Nucleus accumbens (tissue), 56 donors: ENCODE data around the gene FOXL3.

ENCODE experiments used
- DNase-seq, 56 donors: peaks; one replicate each; lab custom pipeline; 2025; lab: John Stamatoyannopoulos, UW

The FOXL3 gene

DNA sequence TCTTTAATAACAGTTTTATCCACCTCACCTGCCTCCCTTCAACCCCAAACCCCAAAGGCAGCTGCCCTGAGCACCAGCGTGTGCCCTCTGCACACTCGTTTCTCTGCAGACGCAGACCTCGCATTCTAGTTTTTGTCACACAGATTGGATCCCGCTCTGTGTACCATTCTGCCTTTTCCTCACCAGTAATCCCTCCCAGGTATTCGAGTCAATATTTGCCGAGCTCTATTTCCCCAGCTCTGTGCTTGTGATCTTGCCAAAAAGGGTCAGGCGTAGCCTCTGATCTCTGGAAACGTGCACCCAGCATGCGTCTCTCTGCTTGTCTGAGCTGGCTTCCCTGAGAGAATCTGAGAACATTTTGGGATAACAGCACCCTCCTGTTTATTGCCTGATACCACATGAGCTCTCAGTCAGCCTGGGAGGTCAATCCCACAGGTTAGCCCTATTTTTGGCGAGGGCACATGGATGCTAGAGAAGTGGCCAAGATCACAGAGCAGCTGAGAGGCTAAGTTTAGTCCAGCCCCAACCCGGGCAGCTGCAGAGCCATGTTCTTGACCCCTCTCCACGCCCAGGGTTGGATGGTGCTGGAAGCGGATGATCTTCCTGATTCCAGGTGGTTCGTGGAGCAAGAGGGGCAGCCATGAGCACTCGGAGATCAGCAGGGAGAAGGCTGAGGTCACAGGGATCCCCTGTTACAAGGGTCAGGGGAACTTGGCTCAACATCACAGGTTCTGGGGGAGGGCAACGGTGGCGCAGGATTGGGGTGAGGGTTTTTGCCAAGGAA lies 29.1 kb downstream of the FOXL3 start:
- no peak for DNase-seq

DNA sequence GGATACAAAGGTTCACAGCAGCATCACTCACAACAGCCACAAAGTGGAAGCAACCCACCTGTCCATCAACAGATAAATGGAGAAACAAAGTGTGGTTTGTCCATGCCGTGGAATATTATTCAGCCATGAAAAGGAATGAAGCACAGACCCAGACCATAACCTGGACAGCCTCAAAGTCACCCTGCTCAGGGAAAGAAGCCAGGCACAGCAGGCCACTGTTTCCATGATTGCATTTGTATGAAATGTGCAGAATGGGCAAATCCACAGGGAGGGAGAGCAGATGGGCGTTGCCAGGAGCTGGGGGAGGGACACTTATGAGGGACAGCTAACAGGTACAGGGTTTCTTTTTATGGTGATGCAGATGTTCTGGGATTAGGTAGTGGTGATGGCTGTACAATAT lies 30.3 kb downstream of the FOXL3 start:
- no peak for DNase-seq

DNA sequence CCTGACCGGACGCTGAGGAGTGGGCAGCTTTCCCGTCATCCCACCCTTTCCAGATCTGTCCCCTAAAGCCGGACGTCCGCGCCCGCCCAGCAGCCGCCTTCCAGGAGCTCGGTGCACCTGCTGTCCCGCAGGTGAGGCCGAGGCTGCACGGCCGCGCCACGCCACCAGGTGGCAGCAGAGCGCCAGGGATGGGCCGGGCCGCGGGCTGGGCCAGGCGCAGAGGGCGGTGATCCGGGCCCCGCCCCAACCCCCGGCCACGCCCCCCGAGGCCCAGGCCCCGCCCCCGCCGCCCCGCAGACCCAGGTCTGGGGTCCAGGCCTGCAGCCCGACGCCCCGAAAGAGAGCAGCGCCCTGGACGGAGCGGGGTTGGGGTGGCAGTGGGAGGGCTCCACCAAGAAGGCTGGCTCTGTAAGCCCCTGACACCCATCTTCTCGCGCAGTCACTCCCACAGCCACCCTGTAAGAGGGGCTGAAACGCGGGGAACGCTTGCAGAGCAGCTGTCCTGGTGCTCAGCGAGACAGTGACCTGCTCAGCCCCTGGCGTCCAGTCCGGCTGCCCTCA lies 32.2 kb downstream of the FOXL3 start:
- DNase-seq, result peak in 47 of 56 donors; percentile 5 to 83 (median 45)

- no peak for DNase-seq
Measured at GRCh38 chr7:322708-323111, 32.7 kb downstream of the FOXL3 start.

DNA sequence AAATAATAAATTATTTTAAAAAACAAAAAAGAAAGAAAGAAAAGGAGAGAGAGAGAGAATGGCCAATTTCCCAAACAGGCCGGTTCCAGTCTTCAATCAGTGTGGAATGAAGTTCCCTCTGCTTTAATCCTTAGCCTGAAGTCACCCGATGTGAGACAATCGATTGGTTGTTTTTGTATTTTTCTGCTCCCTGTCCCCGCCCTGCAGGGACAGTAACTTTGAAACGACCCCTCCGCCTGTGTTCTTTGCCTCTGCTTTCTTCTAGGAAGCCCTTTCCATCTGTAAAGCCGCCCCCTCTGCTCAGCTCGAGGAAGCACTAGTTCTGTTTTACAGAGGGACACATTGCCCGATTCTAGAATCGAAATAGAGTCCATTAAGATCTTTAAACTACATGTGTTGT lies 33.4 kb downstream of the FOXL3 start:
- DNase-seq, result no peak

GRCh38 chr7:324011-324410 lies 34.0 kb downstream of the FOXL3 start:
- DNase-seq, result no peak

- no peak for DNase-seq
Measured at GRCh38 chr7:325051-325798, 35.3 kb downstream of the FOXL3 start.

DNA sequence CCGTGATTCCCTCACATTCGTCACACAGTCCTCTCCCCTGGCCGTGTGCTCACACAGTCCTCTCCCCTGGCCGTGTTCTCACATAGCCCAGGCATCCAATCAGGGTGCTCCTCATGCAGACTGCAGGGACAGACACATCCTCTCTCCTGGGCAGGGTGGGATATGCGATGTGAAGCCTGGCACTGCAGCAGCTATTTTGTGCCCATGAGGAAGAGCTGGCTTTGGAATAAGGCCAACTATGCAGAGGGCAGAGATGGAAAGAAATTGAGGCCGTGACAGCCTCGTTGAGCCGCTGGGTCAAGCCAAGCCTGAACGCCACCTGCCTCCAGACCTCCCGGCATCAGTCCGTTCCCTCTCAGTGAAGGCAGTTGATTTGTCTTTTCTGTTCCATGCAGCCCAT lies 35.8 kb downstream of the FOXL3 start:
- no peak for DNase-seq

DNA sequence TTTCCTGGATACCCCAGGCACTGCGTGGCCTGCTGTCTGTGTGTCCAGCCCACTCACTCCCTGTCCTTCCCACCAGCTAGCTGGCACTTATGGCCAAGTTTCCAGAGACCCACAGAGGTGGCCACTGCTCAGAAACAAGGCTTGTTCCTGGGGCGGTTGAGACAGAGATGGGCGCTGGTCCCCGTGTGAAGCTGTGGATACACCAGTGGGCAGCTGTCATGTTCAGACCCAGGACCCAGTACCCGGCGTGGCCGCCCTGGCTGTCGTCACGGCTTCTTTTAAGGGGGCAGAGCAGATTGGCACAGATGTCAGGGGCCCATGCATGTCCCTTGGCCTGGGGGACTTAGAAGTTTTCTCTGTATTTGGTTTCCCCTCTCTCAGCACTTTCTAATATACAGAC lies 36.3 kb downstream of the FOXL3 start:
- no peak for DNase-seq

DNA sequence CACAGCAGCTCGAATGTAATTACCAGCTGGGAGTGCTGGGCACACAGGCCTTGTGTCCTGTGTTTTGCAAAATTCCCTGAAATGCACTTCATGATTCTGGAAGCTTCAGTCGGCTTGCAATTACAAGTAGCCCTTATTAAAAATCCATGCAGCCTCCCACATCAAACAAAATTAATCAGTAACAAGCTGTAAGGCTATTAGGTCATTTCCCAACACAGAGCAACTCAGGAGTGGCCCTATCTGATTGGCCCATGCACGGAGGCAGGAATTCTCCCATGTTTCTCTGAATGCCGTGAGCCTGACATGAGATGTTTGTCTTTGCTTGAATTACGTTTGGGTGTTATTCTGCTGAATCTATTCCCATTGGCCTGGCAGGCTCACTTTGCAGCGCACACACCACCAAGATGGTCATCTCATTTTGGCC lies 36.9 kb downstream of the FOXL3 start:
- no peak for DNase-seq

DNA sequence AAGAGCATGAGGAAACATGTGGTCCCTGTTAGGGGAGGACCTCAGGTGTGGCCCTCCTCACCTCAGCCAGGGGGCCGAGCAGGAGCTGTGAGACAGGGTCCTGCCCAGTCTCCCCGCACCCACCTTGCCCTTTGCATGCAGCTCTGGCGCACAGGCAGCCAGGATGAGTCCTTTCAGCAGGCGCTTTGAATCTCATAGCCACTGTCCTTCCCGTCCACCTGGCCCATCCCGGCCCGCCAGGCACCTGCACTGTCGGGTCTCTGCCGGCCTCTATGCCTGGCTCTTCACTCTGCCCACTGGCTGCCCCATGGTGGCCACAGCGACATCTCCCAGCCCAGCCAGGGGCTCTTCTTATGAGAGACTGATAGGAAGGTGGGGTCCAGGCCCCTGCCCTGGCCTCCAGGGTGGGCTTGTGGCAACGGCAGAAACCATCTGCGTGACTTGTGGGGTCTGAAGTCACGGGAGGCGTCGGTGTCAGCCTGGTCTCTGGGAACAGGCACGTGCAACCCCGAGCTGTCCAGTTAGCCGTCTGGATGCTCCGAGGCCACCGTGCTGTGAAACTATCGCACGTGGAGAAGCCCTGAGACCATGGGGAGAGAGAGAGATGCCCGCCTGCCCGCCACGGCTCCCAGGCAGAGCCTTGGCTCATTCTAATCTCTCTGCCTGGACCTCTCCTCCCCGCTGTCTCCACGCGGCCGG lies 37.4 kb downstream of the FOXL3 start:
- DNase-seq, result no peak

DNA sequence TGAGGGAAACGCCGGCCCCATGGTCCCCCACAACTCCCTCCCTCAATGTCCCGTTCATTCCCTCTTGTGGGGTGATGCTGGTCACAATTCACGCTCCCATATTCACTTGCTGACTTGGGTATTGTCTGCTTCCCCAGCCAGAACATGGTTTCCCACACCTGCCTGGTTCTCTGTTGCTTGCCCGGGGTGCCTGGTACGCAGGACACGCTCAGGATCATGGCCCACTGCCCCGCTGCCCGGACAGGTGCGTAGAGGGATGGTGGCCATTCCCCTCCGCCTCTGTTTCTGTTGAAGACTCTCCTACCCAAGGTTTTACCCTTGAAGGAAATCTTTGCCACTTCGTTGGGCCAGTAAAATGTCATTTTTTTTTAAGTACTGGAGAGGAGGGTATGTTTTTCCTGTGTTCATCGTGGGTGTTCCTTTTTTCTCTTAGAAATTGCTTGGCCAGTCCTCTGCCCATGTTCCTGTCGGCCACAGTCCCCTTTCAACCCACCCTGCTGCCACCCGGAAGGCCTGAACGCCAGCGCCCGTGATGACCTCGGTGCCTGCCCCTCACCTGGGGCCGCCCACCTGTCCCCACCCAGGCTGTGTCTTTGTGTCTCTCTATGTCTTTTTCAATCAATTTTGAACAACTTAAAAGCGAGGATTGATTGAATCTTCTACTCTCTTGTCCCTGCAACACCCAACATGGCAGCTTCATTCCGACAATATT lies 38.2 kb downstream of the FOXL3 start:
- no peak for DNase-seq

DNA sequence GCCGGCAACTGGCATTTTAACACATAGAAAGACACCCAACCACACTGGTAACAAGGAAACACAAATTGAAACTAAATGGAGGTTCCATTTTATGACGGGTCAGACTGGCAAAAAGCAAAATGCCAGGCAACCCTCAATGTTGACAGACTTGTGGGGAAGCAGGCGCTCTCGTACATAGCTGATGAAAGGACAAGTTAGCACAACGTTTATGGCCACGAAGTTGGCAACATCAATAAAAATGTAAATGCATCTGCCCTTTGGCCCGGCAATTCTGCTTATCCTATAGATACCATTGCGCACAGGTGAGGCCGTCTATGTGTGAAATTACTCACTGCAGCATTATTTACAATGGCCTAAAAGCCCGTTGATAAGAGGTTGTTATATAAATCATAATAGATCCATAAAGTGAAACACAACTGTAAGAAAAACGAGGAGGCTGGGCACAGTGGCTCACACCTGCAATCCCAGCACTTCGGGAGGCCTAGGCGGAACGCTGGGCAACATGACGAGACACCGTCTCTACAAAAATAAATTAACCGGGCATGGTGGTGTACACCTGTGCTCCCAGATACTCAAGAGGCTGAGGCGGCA lies 39.8 kb downstream of the FOXL3 start:
- DNase-seq, result no peak

- peak in 2 of 56 donors; percentile 15 to 22 for DNase-seq
Measured at GRCh38 chr7:330511-331230, 40.7 kb downstream of the FOXL3 start.

DNA sequence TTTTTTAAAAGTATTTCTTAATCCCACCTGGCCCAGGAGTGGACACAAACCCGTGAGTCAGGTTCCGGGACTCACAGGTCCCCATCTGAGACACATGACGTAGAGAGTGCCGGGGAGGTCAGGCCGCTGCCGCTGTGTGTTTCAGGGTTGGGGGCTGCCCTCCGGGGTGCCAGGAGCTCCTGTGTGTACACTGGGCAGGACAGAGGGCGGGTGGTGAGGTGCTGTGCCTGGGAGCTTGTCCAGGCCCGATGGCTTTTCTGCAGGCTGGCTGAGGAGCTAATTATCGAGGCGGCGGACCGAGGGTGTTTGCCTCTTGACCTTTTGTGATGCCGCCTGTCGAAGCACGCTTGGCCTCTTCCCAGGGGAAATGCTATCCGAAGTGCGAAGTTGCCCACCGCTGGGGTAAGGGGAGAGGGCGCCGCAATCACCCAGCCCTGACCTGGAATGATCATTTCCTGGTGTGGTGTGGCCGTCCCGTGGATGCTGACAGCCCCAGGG lies 42.1 kb downstream of the FOXL3 start:
- no peak for DNase-seq

DNA sequence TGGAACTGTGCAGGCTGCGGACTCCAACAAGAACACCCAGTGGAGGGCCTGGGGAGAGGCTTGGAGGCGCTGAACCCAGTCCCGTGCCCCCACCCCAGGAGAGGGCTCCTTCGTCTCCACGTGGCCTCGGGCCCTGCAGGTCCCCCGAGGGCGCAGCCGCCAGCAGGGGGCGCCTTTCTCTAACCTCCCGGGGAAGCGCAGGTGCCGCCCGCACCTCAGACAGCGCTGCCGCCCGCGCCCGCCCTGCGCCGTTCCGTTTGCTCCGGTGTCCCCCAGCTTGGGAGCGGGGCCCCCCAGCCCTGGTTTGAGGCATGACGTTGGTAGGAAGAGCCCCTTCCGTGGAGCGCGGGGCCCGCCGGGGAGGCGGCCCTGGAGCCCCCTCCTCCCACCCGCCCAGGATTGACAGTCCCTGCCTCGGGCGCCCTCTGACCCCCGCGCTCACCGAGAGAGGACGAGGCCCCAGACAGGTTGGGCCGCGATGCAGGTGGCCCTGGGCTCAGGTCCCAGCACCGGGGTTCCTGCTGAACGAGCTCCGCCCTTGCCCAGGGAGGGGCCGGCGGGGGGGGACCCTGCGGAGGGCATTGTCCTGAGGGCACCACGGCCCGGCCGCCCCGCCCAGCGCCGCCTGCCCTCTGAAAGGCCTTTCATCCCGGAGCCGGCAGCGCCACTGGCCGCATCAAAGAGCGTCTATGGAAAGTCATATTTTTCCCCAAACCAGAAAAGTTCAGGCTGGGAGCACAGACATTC lies 42.8 kb downstream of the FOXL3 start:
- peak in 49 of 56 donors; percentile 19 to 85 (median 59) for DNase-seq

GRCh38 chr7:333393-333764 lies 43.4 kb downstream of the FOXL3 start:
- peak in 4 of 56 donors; percentile 10 to 55 (median 50) for DNase-seq

DNA sequence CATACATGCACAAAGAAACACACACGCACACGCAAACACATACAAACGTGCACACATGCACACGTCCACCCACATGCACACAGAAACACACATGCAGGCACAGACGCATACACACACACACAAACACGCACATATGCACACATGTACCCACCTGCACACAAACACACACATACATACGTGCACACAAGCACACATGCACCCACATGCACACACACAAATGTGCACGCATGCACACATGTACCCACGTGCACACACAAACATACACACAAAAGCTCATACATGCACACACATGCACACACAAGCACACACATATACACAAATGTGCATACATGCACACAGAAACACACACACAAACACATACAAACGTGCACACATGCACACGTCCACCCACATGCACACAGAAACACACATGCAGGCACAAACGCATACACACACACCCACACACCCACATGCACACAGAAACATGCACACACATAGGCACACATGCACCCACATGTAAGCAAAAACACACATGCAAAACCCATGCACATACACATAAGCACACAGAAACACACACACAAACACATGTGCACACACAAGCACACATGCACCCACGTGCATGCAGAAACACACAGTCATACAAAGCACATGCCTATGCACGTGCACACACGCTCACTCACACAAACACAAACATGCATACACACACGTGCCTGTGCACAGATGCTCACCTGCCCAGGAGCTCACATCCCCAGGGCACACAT lies 44.8 kb downstream of the FOXL3 start:
- DNase-seq, result no peak
